ENCODE results near the gene SLX9.
"Not testable (repeated sequence)": the region's sequence is repeated elsewhere in the genome, so short reads cannot be mapped to it uniquely, and the experiment has no call there.

The SLX9 gene

GRCh38 chr21:45020629-45021427 is 81.0 kb downstream of the SLX9 start:
- FAIRE-seq, result no peak

- FAIRE-seq, result no peak
Measured at GRCh38 chr21:45021428-45022347, 81.9 kb downstream of the SLX9 start.

- FAIRE-seq, result no peak
Measured at GRCh38 chr21:45022348-45022675, 82.5 kb downstream of the SLX9 start.

GRCh38 chr21:45022736-45023135 is 82.9 kb downstream of the SLX9 start:
- FAIRE-seq, result no peak

GRCh38 chr21:45024516-45024915 is 84.7 kb downstream of the SLX9 start:
- not testable (repeated sequence) for FAIRE-seq

DNA sequence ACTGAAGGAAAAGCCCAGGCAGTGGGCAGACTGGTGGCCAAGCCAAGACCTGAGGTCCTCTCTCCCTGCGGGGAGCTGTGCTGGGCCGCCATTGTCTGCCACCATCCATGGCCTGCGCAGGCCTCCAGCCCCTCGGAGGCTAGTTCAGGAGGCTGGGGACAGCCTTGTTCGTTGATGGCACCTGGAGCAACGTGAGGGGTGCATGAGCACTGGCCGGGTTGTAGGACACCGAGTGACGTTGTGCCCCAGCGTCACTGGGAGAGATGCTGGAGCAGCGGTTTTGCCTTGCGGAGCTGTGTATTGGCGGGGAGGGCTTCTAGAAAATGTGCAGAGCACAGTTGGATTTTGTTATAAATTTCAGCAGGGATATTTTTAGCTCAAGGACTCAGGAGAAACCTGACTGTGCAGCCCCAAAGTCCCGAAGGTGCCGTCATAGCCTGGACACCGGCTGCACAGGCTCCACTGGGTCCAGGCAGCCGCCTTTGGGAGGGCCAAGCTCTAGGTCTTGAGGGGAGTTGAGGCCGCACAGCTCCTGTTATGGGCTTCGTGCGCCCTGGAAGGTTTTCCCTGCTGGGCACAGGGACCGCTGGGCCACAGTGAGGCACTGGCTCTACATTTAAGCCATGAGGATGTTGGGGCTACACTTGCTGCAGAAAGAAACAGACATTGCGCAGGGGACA is 86.4 kb downstream of the SLX9 start:
- no peak for FAIRE-seq
